GM18517 (cell line): Measurements from ENCODE around the gene SLC16A2.
"Not testable (repeated sequence)": the region's sequence is repeated elsewhere in the genome, so short reads cannot be mapped to it uniquely, and the experiment has no call there.

Experiments
- ATAC-seq: cut with Tn5 transposase; IDR thresholded peaks from one replicate; pipeline ENCODE4 v1.9.1; 2021; ENCODE audit warnings: mild to moderate bottlenecking, moderate library complexity; ENCODE audit not compliant: unreplicated experiment

The SLC16A2 gene

DNA sequence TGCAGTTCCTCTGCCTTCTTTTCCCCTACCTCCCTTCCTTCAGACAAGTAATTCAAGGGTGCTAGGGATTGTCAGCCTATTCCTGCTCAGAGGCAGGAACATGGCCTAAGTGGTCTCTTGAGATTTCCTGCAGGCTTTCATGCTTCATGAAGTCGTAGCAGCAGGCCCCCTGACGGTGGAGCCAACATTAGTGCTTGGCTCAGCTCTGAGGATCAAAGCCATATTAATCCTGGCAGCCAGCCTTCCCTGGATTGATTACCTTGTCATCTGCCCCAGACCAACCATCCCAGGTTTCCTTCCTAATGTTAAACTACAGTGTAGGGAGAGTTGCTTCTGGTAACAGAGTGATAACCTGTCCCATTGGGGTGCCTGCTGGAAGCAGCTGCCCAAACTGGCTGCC lies 84.1 kb downstream of the SLC16A2 start:
- ATAC-seq, result no peak

DNA sequence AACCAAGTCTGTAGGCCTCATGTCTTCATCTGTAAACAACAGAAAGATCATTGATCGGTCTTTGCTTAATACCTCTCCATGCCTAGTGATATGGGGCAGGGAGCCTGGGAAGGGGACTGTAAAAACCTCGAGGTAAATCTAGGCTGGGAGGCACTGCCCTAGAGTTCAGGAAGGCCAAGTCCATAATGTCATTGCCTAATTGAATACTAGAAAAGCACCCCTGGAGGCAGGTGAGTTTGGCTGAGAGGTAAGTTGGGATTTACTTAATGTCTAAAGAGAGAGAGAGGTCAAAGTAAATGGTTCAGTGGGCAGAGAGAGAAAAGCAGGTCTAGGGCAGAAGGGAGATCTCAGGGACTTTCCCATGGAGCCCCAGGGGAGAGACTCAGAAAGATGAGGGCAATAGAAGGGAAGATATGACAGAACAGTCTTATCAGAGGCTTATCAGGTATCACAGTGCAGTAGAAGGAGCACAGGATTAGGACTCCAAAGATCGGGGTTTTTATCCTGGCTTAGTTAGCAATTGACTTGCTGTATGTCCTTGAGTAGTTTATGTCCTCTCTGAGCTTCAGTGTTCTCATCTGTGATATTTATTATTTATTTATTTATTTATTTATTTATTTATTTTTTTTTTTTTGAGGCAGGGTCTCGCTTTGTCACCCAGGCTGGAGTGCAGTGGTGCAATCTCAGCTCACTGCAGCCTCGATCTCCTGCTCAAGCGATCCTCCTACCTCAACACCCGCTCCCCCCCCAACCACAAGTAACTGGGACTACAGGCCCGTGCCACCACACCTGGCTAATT lies 85.2 kb downstream of the SLC16A2 start:
- peak; percentile 93 for ATAC-seq

DNA sequence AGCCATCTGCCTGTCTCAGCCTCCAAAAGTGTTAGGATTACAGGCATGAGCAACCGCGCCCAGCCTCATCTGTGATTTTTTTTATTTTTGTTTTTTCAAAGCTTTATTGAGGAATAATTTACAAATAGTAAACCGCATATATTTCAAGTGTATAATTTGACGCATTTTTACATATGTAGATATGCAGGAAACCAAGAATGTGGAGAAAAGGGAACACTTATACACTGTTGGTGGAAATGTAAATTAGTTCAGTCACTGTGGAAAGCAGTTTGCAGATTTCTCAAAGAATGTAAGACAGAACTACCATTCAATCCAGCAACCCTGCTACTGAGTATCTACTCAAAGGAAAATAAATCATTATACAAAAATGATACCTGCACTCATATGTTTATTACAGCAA lies 85.9 kb downstream of the SLC16A2 start:
- ATAC-seq, result no peak

DNA sequence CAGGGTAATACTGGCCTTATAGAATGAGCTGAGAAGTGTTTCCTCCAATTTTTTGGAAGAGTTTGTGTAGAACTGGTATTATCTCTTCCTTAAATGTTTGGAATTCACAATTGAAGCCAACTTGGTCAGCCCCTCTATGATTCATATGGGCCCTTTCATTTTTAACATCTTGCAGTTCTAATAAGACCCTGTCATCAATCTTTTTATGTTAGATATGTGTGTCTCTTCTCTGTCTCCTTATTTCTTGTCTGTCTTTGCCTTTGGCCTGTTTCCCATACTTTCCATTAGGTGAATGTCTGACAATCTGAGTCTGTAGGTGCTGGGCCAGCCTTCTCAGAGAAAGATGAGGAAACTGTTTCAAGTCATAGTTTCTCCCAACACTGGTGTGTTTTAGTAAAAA lies 88.7 kb downstream of the SLC16A2 start:
- no peak for ATAC-seq

DNA sequence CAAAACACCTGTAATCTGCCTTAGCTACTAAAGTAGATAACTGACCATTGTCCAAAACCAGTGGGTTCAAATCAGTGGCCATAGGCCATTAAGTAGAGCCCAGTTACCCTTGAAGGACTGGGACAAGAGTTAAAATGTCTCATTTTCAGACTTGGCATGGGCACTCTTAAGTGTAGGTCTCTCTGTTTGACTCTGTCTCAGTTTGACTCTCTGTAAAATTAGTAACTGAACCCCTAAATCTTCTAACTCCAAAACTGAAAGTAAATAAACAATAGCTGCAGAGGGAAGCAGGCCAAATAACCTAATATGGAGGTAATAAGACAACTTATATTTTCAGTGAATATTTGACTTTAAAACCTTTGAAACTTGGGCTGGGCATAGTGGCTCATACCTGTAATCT lies 89.1 kb downstream of the SLC16A2 start:
- peak; percentile 54 for ATAC-seq

DNA sequence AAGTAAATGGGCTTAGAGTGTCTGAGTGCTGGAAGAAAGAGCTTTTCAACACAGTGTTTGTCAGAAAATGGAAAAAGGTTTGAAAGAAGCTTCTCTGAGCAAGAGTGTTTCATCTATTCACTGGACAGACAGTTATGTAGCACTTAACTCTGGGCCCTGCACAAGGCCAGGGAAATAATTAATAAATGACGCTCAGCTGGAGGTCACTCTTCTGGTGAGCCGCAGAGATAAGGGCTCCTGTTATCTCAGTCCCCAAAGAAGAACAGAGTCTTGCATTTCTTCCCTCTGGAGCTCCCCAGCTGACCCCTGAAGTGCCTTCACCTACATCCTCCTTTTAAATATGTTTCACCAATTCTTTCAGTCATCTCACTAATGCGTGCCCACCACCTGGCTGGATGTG lies 90.4 kb downstream of the SLC16A2 start:
- ATAC-seq, result no peak

DNA sequence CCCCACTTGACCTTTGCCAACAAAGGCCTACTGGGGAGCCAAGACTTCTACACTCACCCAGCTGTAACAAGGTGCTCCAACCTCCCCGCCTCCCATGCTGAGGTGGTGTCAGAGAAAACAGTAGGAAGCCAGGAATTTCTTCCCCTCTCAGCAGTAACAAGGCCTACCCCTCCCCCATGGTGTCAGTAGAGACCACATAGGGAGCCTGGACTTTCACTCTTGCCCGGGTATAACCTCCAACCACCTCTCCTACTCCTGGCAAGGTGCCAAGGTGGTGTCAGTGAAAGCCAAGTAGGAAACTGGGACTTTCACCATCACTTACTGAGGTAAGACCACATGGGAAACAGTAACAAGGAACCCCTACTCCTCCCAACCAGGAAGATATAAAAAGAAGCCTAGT lies 93.1 kb downstream of the SLC16A2 start:
- no peak for ATAC-seq

DNA sequence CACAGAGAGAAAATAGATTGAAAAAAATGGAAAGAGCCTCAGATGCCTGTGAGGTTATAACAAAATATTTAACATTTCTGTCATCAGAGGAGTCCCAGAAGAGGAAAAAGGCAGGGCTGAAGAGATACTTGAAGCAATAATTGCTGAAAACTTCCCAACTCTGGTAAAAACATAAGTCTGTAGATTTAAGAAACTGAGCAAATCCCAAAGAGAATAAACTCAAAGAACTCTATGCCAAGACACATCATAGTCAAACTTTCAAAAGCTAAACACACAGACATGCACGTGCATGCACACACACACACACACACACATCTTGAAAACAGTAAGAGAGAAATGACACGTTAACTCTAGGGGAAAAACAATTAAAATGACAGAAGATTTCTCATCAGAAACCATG lies 94.1 kb downstream of the SLC16A2 start:
- ATAC-seq, result no peak

DNA sequence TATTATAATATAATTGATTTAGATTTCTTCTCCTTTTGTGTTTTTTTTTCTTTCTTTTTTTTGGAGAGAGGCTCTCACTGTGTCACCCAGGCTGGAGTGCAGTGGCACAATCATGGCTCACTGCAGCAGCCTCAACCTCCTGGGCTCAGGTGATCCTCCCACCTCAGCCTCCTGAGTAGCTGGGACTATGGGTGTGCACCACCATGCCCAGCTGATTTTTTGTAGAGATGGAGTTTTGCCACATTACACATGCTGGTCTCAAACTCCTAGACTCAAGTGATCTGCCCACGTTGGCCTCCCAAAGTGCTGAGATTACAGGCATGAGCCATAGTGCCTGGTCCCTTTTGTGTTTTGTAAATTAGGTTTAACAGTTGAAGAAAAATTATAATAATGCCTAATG lies 94.7 kb downstream of the SLC16A2 start:
- ATAC-seq, result not testable (repeated sequence)

DNA sequence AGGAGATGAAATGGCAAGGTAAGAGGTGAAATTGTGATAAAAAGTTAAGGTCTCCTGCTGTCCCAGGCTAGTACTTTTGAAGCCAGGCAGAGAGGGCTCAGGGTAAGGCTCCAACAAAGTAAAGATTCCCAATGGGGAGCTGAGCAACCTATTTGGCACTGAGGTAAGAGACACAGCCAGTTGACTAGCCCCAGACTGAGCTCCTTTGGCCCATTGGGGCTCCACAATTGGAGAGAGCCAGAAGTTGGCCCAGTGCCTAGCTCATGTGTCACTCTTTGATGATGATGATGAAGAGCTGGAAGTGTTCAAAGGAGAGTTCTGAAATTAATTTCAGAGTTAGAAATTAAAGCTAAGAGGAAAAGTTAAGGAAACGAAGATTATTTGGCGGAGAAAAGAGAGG lies 98.6 kb downstream of the SLC16A2 start:
- no peak for ATAC-seq

DNA sequence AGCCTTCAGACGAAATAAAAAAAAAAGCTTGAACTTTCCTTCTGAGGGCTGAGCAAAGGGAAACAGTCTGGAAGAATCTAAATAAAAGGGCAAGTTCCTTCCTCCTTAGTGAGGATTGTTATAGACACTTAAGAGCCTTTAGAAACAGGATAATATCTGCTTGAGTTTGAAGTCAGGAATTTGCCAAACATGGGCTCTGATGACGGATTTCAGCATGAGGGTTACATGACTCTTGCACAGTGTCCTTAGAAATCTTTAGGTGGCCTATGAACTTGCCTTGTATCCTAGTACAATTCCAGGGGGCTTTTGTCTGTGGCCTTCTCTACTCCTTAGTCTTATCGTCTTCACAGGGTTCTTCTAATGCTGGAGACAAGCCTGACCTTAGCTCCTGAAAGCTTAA lies 99.0 kb downstream of the SLC16A2 start:
- no peak for ATAC-seq

DNA sequence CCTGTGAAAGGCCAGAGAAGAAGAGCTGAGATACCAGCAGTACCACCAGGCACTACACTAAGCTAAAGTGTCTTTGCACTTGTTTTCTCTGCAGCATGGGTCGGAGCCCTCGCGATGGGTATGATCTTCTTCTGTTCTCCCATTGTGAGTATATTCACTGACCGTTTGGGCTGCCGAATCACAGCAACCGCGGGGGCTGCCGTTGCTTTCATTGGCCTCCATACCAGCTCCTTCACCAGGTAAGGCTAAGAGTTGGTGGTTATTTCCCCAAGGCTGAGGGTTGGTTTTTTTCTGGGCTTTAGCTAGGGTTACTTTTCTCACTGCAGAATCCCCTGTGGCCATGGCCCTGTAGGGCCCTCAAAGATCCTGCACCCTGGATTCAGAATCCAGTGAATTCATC lies 99.6 kb downstream of the SLC16A2 start:
- ATAC-seq, result no peak

DNA sequence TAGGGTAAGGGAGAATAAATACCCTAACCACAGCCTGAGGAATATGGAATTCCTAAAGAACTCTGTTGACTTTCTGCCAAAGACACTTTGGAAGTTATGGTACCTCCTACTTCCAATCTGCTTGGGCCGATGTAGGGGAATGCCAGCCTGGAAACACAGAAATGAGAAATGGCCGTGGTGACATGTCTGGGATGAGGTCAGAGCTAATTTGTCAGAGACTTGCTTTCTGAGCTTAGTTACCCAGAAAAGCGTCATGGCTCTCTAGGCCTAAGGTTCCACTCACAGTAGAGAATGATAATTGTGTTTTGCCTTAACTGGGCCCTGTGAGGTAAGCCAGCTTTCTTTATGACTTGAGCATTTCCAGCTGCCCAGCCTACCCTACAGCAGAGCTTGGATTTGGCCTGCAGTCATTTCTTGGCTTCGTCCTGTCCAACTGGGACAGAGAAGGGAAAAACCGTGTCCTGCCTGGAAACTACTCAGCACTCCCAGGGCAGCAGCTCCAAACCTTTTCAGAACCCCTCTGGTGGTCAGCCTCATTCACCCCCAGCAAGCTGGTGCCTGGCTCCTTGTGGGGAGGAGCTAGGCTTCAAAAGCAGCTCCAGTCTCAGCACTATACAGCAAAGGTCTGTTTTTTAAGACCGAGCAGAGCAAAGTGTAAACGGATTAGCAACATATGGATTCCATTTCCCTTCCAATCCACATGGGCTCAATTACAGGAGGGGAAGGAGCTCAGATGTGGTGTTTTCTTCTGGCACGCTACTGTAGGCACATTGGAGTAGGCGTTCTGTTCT lies 100.9 kb downstream of the SLC16A2 start:
- no peak for ATAC-seq

DNA sequence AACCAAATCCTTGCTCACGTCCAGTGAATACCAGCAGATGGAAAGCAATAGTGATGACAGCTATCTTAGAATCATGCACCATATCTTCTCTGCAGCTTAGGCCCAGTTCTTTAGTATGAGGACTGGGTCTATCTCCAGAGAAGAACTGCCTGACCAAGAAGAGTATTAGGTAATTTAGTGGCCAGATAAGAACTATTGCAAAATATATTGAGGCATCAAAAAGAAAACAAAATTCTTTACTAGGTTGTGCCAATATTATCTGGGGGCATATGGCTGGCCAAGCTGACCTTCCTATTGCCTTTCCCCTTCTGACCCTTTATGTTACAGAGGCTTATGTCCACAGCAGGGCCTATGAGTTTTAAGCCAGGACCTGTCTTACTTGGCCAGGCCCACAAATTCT lies 101.9 kb downstream of the SLC16A2 start:
- ATAC-seq, result no peak

DNA sequence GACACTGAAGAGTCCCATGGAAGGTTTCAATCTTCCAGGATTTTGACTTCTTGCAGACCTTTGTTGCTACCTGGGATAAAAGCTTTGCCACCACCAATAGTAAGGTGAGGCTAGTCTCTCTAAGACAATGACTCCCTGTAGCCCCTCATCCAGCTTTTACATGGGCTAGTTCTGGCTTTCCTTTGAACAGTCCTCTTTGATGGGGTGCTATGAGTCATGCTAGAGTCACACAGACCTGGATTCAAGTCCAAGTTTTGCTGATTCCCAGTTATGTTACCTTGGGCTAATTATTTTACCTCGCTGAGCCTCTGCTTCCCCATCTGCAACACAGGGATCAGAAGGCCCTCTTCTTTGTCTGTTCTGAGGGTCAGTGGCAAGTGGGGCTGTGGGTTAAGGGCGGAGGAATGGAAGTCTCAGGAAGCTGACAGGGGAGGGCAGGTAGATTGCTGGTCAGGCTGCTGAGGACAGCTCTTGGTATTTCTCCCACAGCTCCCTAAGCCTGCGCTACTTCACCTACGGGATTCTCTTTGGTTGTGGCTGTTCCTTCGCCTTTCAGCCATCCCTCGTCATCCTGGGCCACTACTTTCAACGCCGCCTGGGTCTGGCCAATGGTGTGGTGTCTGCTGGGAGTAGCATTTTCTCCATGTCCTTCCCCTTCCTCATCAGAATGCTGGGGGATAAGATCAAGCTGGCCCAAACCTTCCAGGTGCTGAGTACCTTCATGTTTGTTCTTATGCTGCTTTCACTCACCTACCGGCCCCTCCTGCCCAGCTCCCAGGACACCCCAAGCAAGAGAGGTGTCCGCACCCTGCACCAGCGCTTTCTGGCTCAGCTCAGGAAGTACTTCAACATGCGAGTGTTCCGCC lies 102.8 kb downstream of the SLC16A2 start:
- ATAC-seq, result no peak

DNA sequence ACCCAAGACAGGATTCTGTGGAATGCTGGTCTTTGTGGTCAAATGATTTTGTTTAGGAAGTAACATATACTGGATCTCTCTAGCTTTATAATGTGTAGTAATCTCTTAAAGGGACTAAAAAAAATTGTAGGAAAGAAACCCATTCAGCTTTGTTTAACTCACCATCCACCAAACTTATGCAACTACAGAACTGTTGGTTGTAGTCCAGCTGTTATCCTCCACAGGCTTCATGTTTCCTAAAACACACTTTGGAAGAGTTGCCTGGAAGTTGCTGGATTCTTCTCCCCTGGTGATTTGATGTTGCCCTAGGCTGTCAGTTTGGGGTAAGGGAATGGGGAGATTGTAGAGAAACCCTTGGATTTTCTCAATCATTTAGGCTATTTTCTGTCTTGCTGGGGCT lies 103.8 kb downstream of the SLC16A2 start:
- no peak for ATAC-seq

DNA sequence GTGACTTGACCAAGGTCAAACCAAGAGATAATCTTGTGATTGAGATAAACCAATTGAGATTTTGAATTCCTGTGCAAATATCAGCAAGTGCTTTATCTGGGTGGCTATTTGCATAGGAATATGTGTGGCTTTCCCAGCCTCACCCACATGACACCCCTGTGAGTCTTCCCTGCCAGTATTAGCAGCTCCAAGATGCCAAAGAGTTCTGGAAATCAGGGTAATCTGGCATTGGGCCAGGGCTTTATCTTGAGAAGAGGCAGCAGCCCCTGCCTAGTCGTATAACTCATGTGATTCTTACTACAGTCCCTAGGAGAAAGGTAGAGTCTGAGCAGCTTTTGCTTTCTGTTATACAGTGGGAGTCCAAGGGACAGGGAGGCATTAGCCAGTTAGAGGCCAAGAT lies 105.5 kb downstream of the SLC16A2 start:
- no peak for ATAC-seq

DNA sequence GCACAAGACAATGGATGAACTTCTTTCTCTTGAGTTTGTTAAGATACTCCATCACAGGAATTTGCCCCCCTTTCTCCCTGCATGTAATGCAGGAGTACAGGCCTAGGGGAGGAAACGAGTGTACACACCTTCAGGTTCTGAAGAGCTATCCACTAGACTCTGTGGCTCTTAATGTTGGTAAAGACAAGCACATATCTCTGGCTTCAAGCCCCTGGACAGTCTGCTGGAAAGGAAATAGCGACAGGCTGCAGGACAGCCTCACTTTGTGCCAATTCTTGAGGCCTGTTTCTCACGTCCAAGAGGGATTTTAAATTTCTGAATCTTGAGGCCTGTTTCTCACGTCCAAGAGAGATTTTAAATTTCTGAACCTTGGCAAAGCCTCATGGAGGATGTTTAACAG lies 106.1 kb downstream of the SLC16A2 start:
- ATAC-seq, result no peak

DNA sequence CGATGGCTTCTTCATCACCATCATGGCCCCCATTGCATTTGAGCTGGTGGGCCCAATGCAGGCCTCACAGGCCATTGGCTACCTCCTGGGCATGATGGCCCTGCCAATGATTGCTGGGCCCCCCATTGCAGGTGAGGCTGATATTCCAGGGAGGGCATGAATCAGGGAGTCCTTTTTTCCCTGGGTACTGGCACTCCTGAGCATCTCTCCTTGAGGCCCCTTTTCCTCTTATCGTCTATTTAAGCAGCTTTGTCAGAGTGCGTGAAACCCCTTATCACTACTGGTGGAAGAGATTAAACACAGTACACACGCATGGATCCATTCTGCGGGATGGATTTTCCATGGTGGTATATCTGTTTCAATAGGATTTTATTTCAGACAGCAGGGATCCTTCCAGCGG lies 108.0 kb downstream of the SLC16A2 start:
- ATAC-seq, result no peak

DNA sequence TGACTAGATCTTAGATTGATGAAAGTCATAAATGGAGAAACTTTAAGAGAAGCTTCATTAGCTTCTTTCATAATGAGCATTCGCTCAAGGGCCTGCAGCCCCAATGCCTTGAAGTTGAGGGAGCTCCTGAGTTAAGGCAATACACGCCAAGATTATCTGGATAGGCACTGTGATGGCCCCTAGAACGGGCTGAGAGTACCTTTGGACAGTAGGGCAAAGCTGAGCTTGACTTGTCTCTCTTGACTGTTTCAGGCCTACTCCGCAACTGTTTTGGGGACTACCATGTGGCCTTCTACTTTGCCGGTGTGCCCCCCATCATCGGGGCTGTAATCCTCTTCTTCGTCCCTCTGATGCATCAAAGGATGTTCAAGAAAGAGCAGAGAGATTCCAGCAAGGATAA lies 109.8 kb downstream of the SLC16A2 start:
- ATAC-seq, result no peak

DNA sequence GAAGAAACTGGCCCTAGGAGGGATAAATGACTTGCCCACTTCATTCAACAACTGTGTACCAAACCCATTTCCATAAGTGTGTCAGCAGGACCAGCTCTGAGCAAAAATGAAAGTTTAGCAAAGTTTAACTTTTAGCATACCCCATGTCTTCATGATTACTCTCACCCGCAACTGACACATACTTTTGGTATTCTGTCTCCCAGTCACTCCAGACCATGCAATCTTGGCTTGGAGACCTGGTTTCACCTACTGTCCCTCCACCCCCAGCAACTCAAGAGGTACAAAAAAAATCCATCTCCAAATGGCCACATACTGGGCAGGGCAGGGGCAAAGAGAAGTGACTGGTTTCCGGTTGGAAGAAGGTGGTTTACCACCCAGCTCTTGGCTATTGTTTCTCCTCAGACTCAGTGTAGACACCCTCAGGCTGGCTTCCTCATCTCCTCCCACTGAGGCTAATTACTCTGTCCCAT lies 113.3 kb downstream of the SLC16A2 start:
- ATAC-seq, result peak; percentile 34

DNA sequence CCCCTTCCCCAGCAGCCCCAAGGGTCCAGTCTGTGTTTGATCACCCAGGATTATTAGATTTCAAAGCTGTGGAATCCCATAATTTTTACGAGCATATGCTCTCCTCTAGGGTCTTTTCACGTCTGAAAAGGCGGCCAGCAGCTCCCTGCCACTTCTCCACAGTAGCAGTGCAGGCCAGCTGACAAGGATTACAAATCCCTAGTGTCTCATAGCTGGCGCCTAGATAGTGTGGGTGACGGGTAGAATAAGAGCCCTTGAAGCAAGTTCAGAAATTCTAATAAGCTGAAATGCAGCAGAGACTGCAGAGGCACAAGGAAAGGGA lies 113.8 kb downstream of the SLC16A2 start:
- peak; percentile 4 for ATAC-seq
